Prostate gland (tissue), 2 donors: ENCODE results near the gene TMEM132E. TPM values are rescaled to one million over a fixed set of nuclear protein-coding genes. Genes with fewer than 3 reads are reported as not detected.

Source experiments
- DNase-seq: peaks from one replicate; pipeline ENCODE4 v3.0.0-alpha.2; 2019; ENCODE audit warnings: low spot score
- H3K27ac ChIP-seq, 2 donors: fragments of 200-600 bp; sonication (generic); 2 replicates each; pipeline ENCODE4 v1.5.1; 2017 to 2019
- H3K27me3 ChIP-seq: fragments of 200-600 bp; sonication (generic); replicated peaks from 2 replicates; pipeline ENCODE4 v1.5.1; 2019; ENCODE audit not compliant: insufficient read depth
- H3K36me3 ChIP-seq, 2 donors: fragments of 200-600 bp; sonication (generic); 1 replicate in 1 of 2; 2 replicates in 1 of 2; pipeline versions ENCODE4 v1.5.1 to v1.8.1; 2017 to 2019
- H3K4me1 ChIP-seq: fragments of 200-600 bp; sonication (generic); replicated peaks from 2 replicates; pipeline ENCODE4 v1.5.1; 2019
- H3K4me3 ChIP-seq, 2 donors: fragments of 200-600 bp; sonication (generic); 2 replicates each; pipeline ENCODE4 v1.5.1; 2017 to 2019
- H3K9me3 ChIP-seq: fragments of 200-600 bp; sonication (generic); 2 replicates; pipeline ENCODE4 v1.5.1; 2017
- CTCF ChIP-seq, 4 experiments: fragments of 200-600 bp in 2 of 4; fragments of 450-650 bp in 2 of 4; sonication (generic) in 2 of 4; IDR thresholded peaks; 1 replicate in 3 of 4; 2 replicates in 1 of 4; pipeline ENCODE4 v1.5.1; 2016 to 2019; ENCODE audit warnings: antibody characterized with exemption in 4 of 4, mild to moderate bottlenecking in 2 of 4, moderate library complexity in 2 of 4
- POLR2A ChIP-seq: fragments of 450-650 bp; IDR thresholded peaks from one replicate; pipeline ENCODE4 v1.6.1; 2016; ENCODE audit warnings: antibody characterized with exemption, mild to moderate bottlenecking
- POLR2AphosphoS5 ChIP-seq: sonication (generic); formaldehyde crosslinking; IDR thresholded peaks from one replicate; pipeline ENCODE4 v1.6.1; 2017; ENCODE audit warnings: antibody characterized with exemption
- WGBS: methylation state at CpG from one replicate; pipeline ENCODE4 v1.1.5; 2018; 5-methylcytosine and 5-hydroxymethylcytosine counted together
- intact Hi-C: fragments of 100-400 bp; cut with DNase I; formaldehyde crosslinking; loops from one replicate; pipeline ENCODE4 v1.14.2; 2022
- total RNA-seq, 2 donors: library from RNA; depleted of rRNA; stranded (reverse); fragments of >200 nt; gene quantifications; one replicate each; pipeline ENCODE4 v1.1.0, GENCODE V29; 2016

The TMEM132E gene
- total RNA-seq, 2 donors from 2014 or later: 1.0 TPM; not detected in 1

- WGBS: 98% methylated on average over 3 of the region's 3 CpGs
- H3K9me3 ChIP-seq: no peaks in the 10 kb centered on the region
Observed at GRCh38 chr17:34603974-34604373, 24.6 kb downstream of the TMEM132E start.

GRCh38 chr17:34606763-34607162 lies 27.4 kb downstream of the TMEM132E start:
- no peak for DNase-seq
- Histone ChIP-seq H3K4me1 (no peaks in the 10 kb centered on the region), H3K9me3 (no peaks in the 10 kb centered on the region), H3K27ac (no peak overlapping the region), H3K27me3 (peaks cover 7% of the 10 kb centered on the region), H3K36me3 (no peaks in the 10 kb centered on the region), H3K4me3 (no peak overlapping the region)
- 33% methylated on average over 5 of the region's 5 CpGs for WGBS
- intact Hi-C loops: no loop called here
- TF ChIP-seq POLR2AphosphoS5 (no peak), CTCF (IDR thresholded peaks at IDR 0.05) (no peak), POLR2A (no peak)

More at GRCh38 chr17:34603974-34604373, 24.6 kb downstream of the TMEM132E start:
- Histone ChIP-seq H3K4me3 (no peak overlapping the region), H3K27me3 (peaks cover 4% of the 10 kb centered on the region), H3K36me3 (no peaks in the 10 kb centered on the region), H3K27ac (no peak overlapping the region), H3K4me1 (no peaks in the 10 kb centered on the region)
- no peak for DNase-seq
- no peak for TF ChIP-seq POLR2AphosphoS5
- no peak for TF ChIP-seq POLR2A
- TF ChIP-seq CTCF (IDR thresholded peaks at IDR 0.05): no peak
- intact Hi-C loops: no loop called here

- WGBS: 69% methylated on average over 4 of the region's 4 CpGs
- H3K27ac ChIP-seq: no peak overlapping the region
- no peak overlapping the region for H3K4me3 ChIP-seq
- no peak for TF ChIP-seq CTCF (IDR thresholded peaks at IDR 0.05)
- TF ChIP-seq POLR2AphosphoS5: no peak
- no peak for TF ChIP-seq POLR2A
- H3K27me3 ChIP-seq: peaks cover 7% of the 10 kb centered on the region
- H3K4me1 ChIP-seq: no peaks in the 10 kb centered on the region
- no peaks in the 10 kb centered on the region for H3K9me3 ChIP-seq
- H3K36me3 ChIP-seq: no peaks in the 10 kb centered on the region
- DNase-seq: no peak
- intact Hi-C loops: no loop called here
Observed at GRCh38 chr17:34607917-34608316, 28.5 kb downstream of the TMEM132E start.

GRCh38 chr17:34609210-34609609 lies 29.8 kb downstream of the TMEM132E start:
- TF ChIP-seq POLR2AphosphoS5 (no peak), CTCF (IDR thresholded peaks at IDR 0.05) (no peak), POLR2A (no peak)
- H3K9me3 ChIP-seq: no peaks in the 10 kb centered on the region
- H3K27ac ChIP-seq: no peak overlapping the region
- H3K4me1 ChIP-seq: no peaks in the 10 kb centered on the region
- peaks cover 7% of the 10 kb centered on the region for H3K27me3 ChIP-seq
- no peak for DNase-seq
- no peaks in the 10 kb centered on the region for H3K36me3 ChIP-seq
- no peak overlapping the region for H3K4me3 ChIP-seq
- 52% methylated on average over 5 of the region's 5 CpGs for WGBS
- intact Hi-C loops: no loop called here

- TF ChIP-seq POLR2AphosphoS5 (no peak), CTCF (IDR thresholded peaks at IDR 0.05) (no peak), POLR2A (no peak)
- no peak for DNase-seq
- H3K27me3 ChIP-seq: peaks cover 7% of the 10 kb centered on the region
Observed at GRCh38 chr17:34610039-34610438, 30.7 kb downstream of the TMEM132E start.

More at GRCh38 chr17:34610039-34610438, 30.7 kb downstream of the TMEM132E start:
- Histone ChIP-seq H3K9me3 (no peaks in the 10 kb centered on the region), H3K4me3 (no peak overlapping the region), H3K36me3 (no peaks in the 10 kb centered on the region), H3K27ac (no peak overlapping the region), H3K4me1 (no peaks in the 10 kb centered on the region)
- 37% methylated on average over 5 of the region's 5 CpGs for WGBS
- intact Hi-C loops: no loop called here
